ENCODE data around the gene PDE8B. TPM values are rescaled to one million over a fixed set of nuclear protein-coding genes. Genes with fewer than 3 reads are reported as not detected.

Gene PDE8B
- total RNA-seq, 1 experiment from 2014 or later, result 0.07 TPM

GRCh38 chr5:77176429-77176828 lies 34.1 kb upstream of the PDE8B start:
- no peaks in the 10 kb centered on the region for H3K9me3 Mint-ChIP-seq
- H3K4me1 ChIP-seq (ENCODE audit: insufficient read depth, low read length), result no peaks in the 10 kb centered on the region

More at GRCh38 chr5:77176429-77176828, 34.1 kb upstream of the PDE8B start:
- Histone ChIP-seq H3K23me2 (ENCODE audit: insufficient read length, low read depth, low read length, poor library complexity, severe bottlenecking) (peaks cover 8% of the 10 kb centered on the region), H2BK20ac (ENCODE audit: low read depth, low read length, poor library complexity, severe bottlenecking) (no peak overlapping the region), H4K91ac (ENCODE audit: insufficient read length, low read depth, low read length) (no peak overlapping the region), H3K4me2 (ENCODE audit: insufficient read depth, insufficient read length, low read length) (no peak overlapping the region), H2AK5ac (ENCODE audit: insufficient read length, low read length) (no peak overlapping the region), H4K20me1 (ENCODE audit: control insufficient read depth, insufficient read depth, insufficient read length) (no peaks in the 10 kb centered on the region), H4K5ac (ENCODE audit: insufficient read length, low read depth, low read length) (no peak overlapping the region), H3K27ac (ENCODE audit: insufficient read length, low read depth, low read length) (no peak overlapping the region), H3K79me2 (ENCODE audit: insufficient read depth, low read length) (no peaks in the 10 kb centered on the region), H3K79me1 (ENCODE audit: insufficient read depth, low read depth, low read length, poor library complexity, severe bottlenecking) (no peaks in the 10 kb centered on the region), H3K27me3 (ENCODE audit: insufficient read depth, low read length) (peaks cover 12% of the 10 kb centered on the region; the same call in 1 of the 2 replicates), H3K4ac (ENCODE audit: low read depth, low read length) (no peak overlapping the region), H3K9ac (ENCODE audit: extremely low read depth, insufficient read length, low read length) (no peak overlapping the region), H4K8ac (replicated peaks; ENCODE audit: insufficient read length, low read depth, low read length) (no peak overlapping the region), H3T11ph (ENCODE audit: low read length) (no peak overlapping the region), H3K56ac (ENCODE audit: insufficient read length, low read depth, low read length) (no peak overlapping the region), H3K9me3 (ENCODE audit: control insufficient read depth, low read depth, low read length) (no peaks in the 10 kb centered on the region), H3K14ac (ENCODE audit: insufficient read depth, low read length) (no peak overlapping the region), H2BK120ac (ENCODE audit: low read depth, low read length, poor library complexity, severe bottlenecking) (no peak overlapping the region), H3K18ac (ENCODE audit: insufficient read length, low read depth, low read length) (no peak overlapping the region), H3K23ac (ENCODE audit: insufficient read length, low read depth, low read length) (no peak overlapping the region), H2BK5ac (ENCODE audit: insufficient read length, low read length) (no peak overlapping the region), H2BK15ac (ENCODE audit: low read depth, low read length) (no peak overlapping the region), H2AFZ (ENCODE audit: low read length) (no peak overlapping the region), H2BK12ac (ENCODE audit: insufficient read length, low read depth, low read length) (no peak overlapping the region)
- WGBS (ENCODE audit: extremely low coverage, insufficient read length, low lambda C conversion rate), result no CpG with 5 or more reads among the region's 5 CpGs
- Mint-ChIP-seq H3K27ac (no peak overlapping the region), H3K27me3 (ENCODE audit: low read depth) (peaks cover 32% of the 10 kb centered on the region), H3K4me1 (peaks cover 5% of the 10 kb centered on the region in 2 experiments; a peak in 3 of 4 replicates), H3K36me3 (ENCODE audit: insufficient read depth in 1 of 3, low read depth in 3 of 3) (no peaks in the 10 kb centered on the region), H3K4me3 (no peak overlapping the region)
- TF ChIP-seq CTCF (conservative IDR thresholded peaks at IDR 0.05), result no peak
- no peak for DNase-seq
